HG02642 (cell line): Measurements from ENCODE around the gene XRCC3.

Experiments used
- ATAC-seq: cut with Tn5 transposase; IDR thresholded peaks from one replicate; pipeline ENCODE4 v1.9.1; 2021; ENCODE audit warnings: mild to moderate bottlenecking; ENCODE audit not compliant: unreplicated experiment, poor library complexity

The XRCC3 gene

GRCh38 chr14:103715052-103716000 is at the start of gene XRCC3, which contains the start of gene ZFYVE21:
Gene XRCC3 (minus strand): TSS chr14:103715451. CDS start chr14:103711087, 4,364 bp downstream.
Gene ZFYVE21 (plus strand): TSS chr14:103715810. CDS start chr14:103715842, 32 bp downstream.
- ATAC-seq: peak; percentile 94

GRCh38 chr14:103763730-103764488 is 48.7 kb upstream of the XRCC3 start:
- peak; percentile 80 for ATAC-seq

- ATAC-seq: no peak
These were observed 47.3 kb upstream of the XRCC3 start for GRCh38 chr14:103762541-103762940.

- no peak for ATAC-seq
These were observed 46.8 kb upstream of the XRCC3 start for GRCh38 chr14:103762036-103762435.

GRCh38 chr14:103758059-103758776 is 43.0 kb upstream of the XRCC3 start:
- ATAC-seq: no peak

- ATAC-seq: no peak
These were observed 39.8 kb upstream of the XRCC3 start for GRCh38 chr14:103755060-103755459.

GRCh38 chr14:103753774-103754173 is 38.5 kb upstream of the XRCC3 start:
- no peak for ATAC-seq

GRCh38 chr14:103749860-103750259 is 34.6 kb upstream of the XRCC3 start:
- no peak for ATAC-seq

- no peak for ATAC-seq
These were observed 34.2 kb upstream of the XRCC3 start for GRCh38 chr14:103749452-103749851.

GRCh38 chr14:103748534-103748857 is 33.2 kb upstream of the XRCC3 start:
- ATAC-seq: no peak

- no peak for ATAC-seq
These were observed 31.4 kb upstream of the XRCC3 start for GRCh38 chr14:103746701-103747100.

GRCh38 chr14:103745424-103745823 is 30.2 kb upstream of the XRCC3 start:
- no peak for ATAC-seq

GRCh38 chr14:103744621-103745395 is 29.6 kb upstream of the XRCC3 start:
- ATAC-seq: no peak

GRCh38 chr14:103743691-103744090 is 28.4 kb upstream of the XRCC3 start:
- ATAC-seq: no peak

- ATAC-seq: no peak
These were observed 27.4 kb upstream of the XRCC3 start for GRCh38 chr14:103742499-103743255.

GRCh38 chr14:103741876-103742275 is 26.6 kb upstream of the XRCC3 start:
- no peak for ATAC-seq

GRCh38 chr14:103740991-103741689 is 25.9 kb upstream of the XRCC3 start:
- no peak for ATAC-seq

GRCh38 chr14:103739793-103740501 is 24.7 kb upstream of the XRCC3 start:
- no peak for ATAC-seq
